A204.1 (cell line): ENCODE data around the gene ZNF699.
"Not testable (repeated sequence)": the region's sequence is repeated elsewhere in the genome, so short reads cannot be mapped to it uniquely, and the experiment has no call there.

Experiments used
- FAIRE-seq: peaks from 2 replicates; lab custom pipeline; 2012; peaks lifted over from hg19 to GRCh38; lab: Jason Lieb, UNC

ZNF699 gene

GRCh38 chr19:9309139-9309973, at the start of gene ZNF699:
TSS of gene ZNF699 (minus strand) at chr19:9309838. CDS start at chr19:9305119, 4,719 bp downstream.
- peak; percentile 78 for FAIRE-seq

- FAIRE-seq = no peak
Measured at GRCh38 chr19:9354651-9355050, 45.0 kb upstream of the ZNF699 start.

- no peak for FAIRE-seq
Measured at GRCh38 chr19:9353011-9353410, 43.4 kb upstream of the ZNF699 start.

GRCh38 chr19:9352505-9352904, 42.9 kb upstream of the ZNF699 start:
- FAIRE-seq = no peak

- no peak for FAIRE-seq
Measured at GRCh38 chr19:9348671-9349070, 39.0 kb upstream of the ZNF699 start.

- no peak for FAIRE-seq
Measured at GRCh38 chr19:9348253-9348652, 38.6 kb upstream of the ZNF699 start.

- no peak for FAIRE-seq
Measured at GRCh38 chr19:9345005-9345404, 35.4 kb upstream of the ZNF699 start.

GRCh38 chr19:9342610-9343304, 33.1 kb upstream of the ZNF699 start:
- FAIRE-seq = no peak

GRCh38 chr19:9329999-9330398, 20.4 kb upstream of the ZNF699 start:
- no peak for FAIRE-seq

- no peak for FAIRE-seq
Measured at GRCh38 chr19:9324584-9324962, 14.9 kb upstream of the ZNF699 start.

- FAIRE-seq = peak; percentile 19
Measured at GRCh38 chr19:9323919-9324583, 14.4 kb upstream of the ZNF699 start, which contains the start of gene ZNF559. TSS of gene ZNF559 (plus strand) at chr19:9324179. CDS start at chr19:9338550, 14,371 bp downstream.

GRCh38 chr19:9323557-9323918, 13.9 kb upstream of the ZNF699 start:
- FAIRE-seq = no peak

GRCh38 chr19:9322201-9322600, 12.6 kb upstream of the ZNF699 start:
- FAIRE-seq = not testable (repeated sequence)

GRCh38 chr19:9321756-9322155, 12.1 kb upstream of the ZNF699 start:
- FAIRE-seq = not testable (repeated sequence)

- FAIRE-seq = no peak
Measured at GRCh38 chr19:9321338-9321737, 11.7 kb upstream of the ZNF699 start.

GRCh38 chr19:9313756-9314155, 4.1 kb upstream of the ZNF699 start:
- FAIRE-seq = no peak

- peak; percentile 30 for FAIRE-seq
Measured at GRCh38 chr19:9309974-9310446, 372 bp upstream of the ZNF699 start.

GRCh38 chr19:9308091-9308770, 1.4 kb downstream of the ZNF699 start:
- FAIRE-seq = no peak

GRCh38 chr19:9306443-9306842, 3.2 kb downstream of the ZNF699 start:
- no peak for FAIRE-seq

- no peak for FAIRE-seq
Measured at GRCh38 chr19:9296336-9296735, 13.3 kb downstream of the ZNF699 start.

- no peak for FAIRE-seq
Measured at GRCh38 chr19:9295411-9295849, 14.2 kb downstream of the ZNF699 start.

- FAIRE-seq = no peak
Measured at GRCh38 chr19:9289231-9289884, 20.3 kb downstream of the ZNF699 start.
